HG03280 (cell line): ENCODE measurements around the gene NDST1.

ENCODE experiments used
- ATAC-seq: cut with Tn5 transposase; IDR thresholded peaks from one replicate; pipeline ENCODE4 v1.9.1; 2021; ENCODE audit warnings: mild to moderate bottlenecking, moderate library complexity; ENCODE audit not compliant: unreplicated experiment

The NDST1 gene

DNA sequence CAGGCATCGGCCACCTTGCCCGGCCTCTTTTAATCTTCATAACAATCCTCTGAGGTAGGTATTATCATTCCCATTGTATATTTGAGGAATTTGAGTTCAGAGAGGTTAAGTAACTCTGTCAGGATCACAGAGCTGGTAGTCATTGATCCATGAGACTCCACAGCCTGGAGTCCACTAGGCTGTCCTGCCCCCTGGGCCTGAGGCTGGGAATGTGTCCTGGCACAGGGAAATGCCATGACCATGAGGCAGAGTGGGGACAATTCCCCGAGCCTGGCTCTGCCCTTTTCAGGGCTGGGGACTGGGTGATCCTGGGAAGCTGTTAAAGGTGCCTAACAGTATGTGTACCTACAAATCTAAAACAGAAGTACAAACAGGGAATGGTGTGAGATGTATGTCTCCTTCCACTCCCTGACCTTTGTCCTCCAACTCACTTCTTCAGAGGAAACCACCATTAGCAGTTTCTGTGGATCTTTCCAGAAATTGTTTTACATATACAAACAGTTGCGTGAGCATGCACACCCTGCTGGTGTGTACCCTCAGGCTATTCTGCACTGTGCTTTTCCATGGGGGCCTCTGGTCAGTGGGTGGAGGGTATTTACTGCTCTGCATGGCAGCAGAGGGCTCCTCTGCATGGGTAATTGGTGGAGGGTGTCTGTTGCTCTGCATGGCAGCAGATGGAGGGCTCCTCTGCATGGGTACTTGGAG lies 53.8 kb downstream of the NDST1 start:
- ATAC-seq, result no peak

DNA sequence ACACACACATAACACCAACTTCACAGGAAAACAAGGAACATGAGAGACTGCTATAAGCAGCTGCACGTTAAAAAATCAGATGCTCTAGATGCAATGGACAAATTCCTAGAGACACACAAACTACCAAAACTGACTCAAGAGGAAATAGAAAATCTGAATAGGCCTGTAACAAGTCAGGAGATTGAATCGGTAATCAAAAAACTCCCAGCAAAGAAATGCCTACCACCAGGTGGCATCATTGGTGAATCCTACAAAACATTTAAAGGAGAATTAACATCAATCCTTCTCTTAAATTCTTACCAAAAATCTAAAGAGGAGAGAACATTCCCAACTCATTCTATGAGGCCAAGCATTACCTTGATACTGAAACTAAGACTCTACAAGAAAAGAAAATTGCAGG lies 54.9 kb downstream of the NDST1 start:
- ATAC-seq, result no peak

DNA sequence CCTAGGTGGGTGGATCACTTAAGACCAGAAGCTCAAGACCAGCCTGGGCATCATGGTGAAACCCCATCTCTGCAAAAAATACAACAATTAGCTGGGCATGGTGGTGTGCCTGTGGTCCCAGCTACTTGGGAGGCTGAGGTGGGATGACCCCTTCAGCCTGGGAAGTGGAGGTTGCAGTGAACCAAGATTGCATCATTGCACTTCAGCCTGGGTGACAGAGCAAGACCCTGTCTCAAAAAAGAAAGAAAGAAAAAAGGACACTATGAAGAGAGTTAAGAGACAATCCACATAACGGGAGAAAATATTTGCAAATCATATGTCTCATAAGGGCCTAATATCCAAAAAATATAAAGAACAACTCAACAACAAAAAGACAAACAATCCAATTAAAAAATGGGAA lies 57.9 kb downstream of the NDST1 start:
- no peak for ATAC-seq

DNA sequence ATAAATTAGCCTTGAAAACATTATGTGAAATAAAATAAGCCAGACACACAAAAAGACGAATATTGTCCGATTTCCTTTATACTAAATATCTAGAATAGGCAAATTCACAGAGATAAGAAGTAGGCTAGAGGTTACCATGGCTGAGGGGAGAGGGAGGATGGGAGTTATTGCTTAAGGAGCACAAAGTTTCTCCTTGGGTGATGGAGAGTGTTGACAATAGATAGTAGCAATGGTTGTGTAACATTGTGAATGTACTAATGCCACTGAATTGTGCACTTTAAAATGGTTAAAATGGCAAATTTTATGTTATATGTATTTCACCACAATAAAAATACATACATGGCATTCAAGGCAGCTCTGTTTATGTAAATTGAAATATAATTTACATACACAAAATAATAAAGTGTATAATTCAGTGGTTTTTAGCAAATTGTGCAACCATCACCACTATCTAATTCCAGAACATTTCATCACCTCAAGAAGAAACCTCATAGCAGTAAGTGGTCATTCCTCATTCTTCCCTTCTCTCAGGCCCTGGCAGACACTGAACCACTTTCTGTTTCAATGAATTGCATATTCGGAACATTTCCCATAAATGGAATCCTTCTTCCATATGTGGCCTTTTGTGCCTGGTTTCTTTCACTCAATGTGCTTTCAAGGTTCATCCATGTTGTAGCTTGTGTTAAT lies 59.2 kb downstream of the NDST1 start:
- ATAC-seq, result no peak

DNA sequence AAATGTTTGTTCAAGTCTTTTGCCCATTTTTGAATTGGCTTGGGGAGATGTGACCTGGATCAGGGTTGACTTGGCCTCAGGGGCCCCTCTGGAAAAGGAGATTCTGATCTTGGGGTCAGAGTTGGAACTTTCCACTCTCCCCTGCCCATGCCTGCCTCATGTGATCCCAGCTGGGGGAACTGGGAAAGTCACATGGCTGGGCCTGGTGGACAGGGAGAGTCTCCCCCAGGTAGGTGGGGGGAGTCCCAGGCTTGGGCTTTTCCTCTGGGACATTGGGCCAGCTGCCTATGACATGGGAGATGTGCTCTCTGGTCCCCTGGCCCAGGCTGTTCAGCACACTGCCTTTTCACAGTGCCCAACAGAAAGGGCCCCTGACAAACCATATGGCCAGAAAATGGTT lies 60.7 kb downstream of the NDST1 start:
- no peak for ATAC-seq

DNA sequence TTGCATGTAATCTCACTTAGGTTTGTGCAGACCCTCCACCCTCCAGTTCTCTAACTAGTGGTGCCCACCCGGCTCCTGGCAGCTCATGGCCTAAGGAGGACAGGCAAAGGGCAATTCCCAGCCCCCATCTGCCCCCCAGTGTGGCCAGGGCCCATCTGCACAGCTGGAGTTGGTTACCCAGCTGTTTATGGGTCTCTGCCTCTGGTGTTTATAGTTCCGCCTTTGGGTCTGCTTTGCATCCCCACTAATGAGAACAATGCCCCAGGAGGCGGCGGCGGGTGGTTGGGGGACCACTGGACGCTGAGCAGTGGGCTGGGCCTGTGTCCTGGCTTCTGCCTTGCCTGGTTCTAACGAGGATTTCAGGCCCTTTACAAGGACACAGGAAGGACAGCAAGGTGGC lies 62.4 kb downstream of the NDST1 start:
- no peak for ATAC-seq

DNA sequence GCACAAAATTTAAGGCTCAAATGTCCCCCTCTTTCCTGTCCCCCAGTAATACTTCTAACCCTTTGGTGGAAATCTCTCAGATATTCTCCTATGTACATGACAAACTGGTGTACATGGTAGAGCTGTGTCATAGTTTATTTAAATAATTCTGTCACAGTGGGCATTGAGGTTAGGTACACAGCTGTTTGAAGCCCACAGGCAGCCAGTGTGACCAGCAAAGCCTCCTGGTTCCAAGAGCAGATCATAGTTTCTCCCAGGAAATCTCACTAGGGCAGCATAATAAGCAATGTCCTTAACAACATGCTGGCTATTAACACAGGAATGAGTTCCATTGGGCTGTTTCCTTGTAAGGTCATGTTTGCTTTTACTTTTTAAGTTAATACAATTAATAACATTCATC lies 63.9 kb downstream of the NDST1 start:
- no peak for ATAC-seq

DNA sequence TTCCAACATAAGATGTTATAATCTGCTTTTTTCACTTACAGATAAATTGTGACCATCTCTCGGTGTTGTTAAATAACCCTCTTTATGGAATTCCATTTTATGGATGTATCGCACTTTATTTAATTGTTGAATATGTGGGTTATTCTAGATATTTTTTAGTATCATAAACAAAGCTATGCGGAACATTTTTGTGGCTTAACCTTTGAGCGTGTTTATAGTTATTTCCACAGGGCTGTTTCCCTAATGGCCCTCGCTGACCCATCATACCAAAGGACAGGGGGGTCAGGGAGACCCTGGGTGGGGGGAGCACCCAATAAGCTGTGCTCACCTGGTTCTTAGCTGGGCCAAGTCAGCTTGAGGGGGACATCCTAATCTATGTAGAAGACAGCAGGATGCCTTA lies 65.3 kb downstream of the NDST1 start:
- ATAC-seq, result no peak

DNA sequence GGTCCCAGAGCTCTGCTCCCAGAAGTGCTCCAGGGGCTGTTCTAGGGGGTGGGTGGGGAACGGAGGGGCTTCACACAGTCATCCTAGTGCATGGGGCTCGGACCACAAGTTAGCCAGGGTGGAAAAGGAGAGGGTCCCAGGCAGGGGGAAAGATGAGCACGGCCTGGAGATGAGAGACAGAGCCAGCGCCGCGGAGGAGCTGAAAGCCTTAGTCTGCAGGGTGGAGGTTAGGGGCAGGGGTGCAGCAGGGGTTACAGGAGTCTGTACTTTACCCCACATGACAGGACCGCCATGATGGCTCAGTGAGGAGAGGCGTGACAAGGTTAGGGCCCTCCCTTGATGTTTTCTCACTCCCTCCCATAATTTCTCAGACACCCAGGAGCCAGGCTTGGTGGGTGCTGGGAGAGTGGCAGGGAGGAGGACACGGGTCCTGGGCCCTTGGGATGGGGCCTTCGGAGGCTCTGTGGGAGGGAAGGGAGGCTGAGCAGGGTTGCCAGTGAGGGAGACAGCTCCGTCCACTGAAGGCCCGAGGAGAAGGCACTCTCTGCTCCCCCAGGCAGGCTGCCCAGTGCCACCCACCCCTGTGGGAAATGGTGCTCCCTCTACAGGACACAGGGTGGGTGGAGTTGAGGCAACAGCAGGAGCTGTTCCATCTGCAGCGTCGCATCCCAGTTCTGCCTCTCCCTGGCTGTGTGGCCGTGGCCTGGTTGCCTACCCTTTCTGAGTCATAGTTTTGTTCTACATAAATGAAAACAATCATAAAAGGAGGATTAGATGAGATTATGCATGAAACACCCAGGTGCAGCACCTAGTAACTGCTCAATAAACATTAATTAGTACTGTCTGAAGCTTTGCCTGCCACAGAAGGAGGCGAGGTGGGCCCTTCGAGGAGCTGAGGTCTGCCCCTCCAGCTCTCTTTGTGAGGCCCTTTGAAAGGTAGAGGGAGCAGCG lies 66.2 kb downstream of the NDST1 start:
- ATAC-seq, result no peak

DNA sequence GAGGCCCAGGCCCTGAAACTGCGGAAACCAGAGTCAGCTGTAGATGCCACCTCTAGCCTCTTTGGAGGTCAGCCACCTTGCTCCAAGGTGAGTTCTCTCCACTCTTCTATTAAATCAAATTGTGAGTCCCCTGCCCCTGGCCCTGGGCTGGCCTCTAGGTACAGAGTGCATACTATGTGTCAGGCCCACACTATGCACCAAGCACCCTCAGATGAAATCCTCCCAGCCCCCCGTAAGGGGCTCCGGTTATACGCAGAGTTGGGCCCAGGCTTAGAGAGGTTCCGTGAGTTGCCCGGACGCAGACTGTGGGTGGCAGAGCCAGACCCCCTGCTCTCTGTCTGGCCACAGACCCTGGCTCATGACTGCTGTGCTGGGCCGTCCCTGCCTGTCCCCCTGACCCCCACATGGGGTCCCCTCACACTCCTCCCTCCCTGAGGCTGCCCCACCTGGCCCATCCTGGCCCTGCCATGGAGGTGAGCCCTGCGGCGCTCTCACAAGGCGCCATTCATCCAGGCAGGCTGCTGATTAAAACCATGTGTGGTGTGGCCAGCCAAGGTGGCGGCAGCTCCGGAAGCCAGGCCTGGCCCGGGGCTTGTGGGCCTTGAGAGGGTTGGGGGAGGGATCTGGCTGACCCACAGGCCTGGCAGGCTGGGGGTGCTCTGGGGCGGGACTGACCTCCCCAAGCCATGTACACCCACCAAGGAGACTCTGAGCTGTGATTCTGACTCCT lies 67.1 kb downstream of the NDST1 start:
- no peak for ATAC-seq

DNA sequence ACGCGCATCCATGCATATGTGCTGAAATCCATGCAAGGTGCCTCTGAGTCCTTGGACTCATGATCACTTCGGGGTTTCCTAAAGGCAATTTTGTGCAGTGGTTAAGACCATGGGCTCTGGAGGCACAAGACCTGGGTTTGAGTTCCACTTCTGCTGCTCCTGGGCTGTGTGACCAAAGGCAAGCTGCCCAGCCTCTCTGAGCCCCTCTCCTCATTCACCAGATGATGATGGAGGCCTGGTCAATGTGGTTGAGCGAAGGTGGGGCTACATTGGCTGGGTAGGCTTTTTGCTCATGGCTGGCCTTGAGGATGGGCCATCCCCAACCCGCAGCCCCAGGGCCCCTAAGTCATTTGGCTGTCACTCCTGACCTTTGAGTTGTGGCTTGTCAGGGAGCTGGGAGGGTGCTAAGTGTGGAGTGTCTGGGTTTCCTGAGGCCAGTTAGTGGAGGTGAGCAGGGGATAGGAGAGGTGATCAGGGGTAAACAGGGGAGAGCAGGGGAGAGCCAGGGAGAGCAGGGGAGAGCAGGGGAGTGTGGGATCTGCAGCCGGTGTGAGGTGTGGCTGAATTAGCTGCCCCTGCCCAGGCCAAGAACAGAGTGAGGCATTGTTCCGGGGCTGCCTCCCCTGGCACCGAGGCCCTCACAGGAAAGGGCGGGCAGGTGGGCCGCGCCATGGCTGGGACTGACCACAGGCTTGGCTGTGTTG lies 68.0 kb downstream of the NDST1 start:
- ATAC-seq, result no peak

DNA sequence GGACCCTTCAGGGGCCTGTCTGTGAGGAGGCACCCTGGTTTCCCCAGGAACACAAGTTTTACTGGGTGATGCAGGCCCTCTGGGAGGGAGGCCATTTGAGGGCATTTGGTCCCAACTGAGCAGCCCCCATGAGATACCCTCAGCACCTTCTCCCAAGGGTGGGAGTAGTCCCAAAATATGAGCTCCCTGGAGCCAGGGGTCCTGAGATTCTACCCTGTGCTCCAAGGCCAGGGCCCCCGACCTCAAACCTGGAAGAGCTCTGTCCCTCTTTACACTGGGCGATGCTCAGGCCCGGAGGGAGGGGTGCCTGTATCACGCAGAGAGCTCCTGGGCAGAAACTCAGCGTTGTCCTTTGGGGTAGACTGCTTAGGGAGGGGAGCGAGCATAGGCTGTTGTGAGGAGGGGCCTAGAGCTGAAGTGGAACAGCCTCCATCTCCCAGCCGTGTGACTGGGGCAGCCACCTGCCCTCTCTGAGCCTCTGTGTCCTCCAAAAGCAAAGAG lies 68.6 kb downstream of the NDST1 start:
- ATAC-seq, result no peak

DNA sequence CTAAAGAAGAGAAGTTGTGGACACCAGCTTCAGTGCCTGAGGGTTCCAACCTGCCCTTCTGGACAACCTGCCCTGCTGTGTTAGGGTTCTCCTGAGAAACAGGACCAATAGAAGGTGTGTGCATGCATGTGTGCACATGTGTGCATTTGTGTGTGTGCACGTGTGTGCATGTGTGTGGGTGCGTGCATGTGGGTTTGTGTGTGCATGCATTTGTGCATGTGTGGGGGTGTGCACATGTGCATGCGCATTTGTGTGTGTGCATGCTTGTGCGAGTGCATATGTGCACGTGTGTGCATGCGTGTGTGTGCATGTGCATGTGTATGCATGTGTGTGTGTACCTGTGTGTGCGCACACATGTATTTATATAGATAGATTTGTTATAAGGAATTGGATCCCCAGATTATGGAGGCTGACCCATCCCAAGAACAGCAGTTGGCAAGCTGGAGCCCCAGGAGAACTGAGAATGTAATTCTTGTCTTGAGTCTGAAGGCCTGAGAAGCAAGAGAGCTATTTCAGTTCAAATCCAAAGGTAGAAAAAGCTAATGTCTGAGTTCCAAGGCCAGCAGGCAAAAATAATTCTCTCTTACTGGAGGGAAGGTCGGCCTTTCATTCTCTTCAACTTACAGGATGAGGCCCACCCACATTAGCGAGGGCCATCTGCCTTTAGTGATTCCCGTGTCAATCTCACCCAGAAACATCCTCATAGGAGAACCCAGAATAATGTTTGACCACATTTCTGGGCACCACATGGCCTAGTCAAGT lies 69.6 kb downstream of the NDST1 start:
- no peak for ATAC-seq

DNA sequence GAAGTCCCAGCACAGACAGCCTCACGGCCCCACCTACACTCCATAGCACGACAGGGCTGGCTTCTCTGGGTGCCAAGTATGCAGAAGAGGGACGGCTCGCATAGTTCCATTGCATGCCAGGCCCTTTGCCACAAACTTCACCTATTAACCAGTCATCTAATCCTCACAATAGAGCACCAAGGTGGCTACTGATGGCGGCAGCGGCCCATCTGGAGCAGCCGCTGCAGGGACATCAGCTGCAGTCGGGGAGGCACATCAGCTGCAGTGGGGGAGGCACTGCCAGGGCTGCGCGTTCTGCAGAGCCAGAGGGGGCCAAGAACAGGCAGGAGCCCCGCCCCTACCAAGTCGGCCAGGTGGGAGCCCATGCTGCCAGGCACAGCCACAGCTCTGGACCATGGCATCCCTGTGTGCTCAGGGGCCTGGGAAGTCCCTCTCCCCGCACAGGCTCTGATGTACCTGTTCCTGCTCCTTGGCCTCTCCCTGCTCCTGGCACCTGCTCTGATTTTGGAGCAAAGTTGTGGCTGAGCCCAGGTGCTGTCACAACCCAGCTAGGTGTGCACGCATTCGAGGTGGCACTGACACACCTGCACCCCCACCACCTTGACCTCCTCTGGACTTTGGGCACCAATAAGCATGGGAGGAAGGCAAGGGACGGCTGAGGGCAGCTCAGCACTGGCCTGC lies 71.0 kb downstream of the NDST1 start:
- no peak for ATAC-seq

DNA sequence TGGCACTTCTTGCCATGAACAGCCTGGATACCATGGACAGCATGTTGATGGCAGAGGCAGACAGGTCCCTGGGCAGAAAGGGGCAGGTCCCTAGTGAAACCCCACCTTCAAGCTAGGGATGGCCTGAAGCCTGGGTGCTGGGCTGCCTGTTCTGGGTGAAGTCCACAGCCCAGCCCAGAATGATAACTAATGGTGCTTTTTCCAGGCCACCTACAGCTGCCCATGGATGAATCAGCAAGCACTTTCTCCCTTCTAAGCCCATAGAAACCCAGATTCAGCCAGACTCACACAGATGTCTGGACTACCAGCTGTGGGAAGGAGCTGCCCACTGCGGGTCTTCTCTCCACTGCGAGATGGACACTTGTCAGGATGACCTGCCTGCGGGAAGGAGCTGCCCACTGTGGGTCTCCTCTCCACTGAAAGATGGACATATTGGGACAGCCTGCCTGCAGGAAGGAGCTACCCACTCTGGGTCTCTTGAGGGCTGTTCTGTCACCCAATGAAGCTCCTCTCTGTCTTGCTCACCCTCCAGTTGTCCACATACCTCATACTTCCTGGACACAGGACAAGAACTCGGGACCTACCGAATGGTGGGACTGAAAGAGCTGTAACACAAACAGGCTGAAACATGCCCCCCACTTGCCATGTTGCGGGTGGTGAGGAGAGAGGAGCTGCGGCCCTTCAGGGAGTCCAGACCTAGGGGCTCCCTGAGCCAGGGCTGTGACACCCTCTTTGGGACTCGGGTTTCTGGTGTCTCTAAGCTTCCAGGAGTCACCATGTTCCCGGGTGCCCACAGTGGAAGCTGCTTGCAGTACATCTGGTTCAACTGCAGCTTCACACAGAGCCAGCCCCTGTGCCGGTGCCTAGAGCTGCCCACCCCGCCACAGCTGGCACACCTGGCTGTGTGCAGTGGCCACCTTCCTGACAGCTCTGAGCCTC lies 71.8 kb downstream of the NDST1 start:
- ATAC-seq, result no peak

DNA sequence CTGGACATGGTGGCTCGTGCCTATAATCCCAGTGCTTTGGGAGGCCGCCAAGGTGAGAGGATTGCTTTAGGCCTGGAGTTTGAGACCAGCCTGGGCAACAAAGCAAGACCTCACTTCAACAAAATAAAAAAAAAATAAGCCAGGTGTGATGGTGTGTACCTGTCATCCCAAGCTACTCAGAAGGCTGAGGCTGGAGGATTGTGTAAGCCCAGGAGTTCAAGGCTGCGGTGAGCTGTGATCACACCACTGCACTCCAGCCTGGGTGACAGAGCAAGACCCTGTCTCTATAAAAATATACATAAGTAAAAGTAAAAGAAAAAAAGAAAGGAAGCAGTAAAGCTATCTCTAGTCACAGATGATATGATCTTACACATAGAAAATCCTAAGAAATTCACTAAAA lies 73.0 kb downstream of the NDST1 start:
- ATAC-seq, result no peak

DNA sequence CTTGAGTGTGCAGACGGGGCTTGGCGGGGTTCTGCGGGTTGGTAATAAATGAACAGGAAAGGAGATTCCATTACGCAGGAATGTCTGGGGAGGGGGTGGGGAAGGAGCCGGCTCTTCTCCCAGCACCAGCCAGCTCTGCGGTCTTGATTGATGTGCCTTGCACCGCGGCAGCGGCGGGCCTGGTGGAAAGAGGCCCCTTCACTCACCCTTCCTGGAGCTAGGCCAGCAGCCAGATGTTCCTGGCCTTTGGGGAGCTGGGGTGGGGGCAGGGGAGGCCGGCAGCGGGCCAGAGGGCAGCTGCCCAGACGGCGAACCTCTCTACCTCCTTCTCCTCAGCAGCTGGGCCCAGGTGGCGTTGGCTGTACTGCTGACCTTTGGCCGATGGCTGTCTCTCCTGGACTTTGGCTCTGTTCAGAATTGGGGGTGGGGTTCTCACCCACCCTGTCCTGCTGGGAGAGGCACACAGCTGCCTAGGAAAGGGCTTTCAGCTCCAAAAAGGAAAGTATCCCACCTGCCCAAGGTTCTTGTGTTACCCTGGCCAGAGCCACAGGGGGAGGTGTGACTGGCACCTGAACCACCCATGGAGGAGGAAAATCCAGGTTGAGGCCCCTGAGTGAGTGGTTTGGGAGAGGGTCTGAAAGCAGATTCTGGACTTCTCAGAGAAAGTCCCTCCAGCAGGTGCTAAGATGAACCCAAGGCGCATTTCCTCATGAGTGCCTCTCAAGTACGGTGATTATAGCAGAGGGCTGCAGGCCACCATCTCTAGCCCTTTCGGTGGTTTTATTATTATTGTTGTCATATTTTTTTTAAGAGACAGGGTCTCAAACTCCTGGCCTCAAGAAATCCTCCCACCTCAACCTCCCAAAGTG lies 74.5 kb downstream of the NDST1 start:
- no peak for ATAC-seq
